HepG2 (cell line): Measurements from ENCODE around the gene RCBTB1. TPM values are rescaled to one million over a fixed set of nuclear protein-coding genes. Genes with fewer than 3 reads are reported as not detected.

Experiments
- ATAC-seq: fragments of 200-7000 bp; cut with Tn5 transposase; 3 replicates; pipeline ENCODE4 v1.9.1; 2020; ENCODE audit warnings: mild to moderate bottlenecking, moderate library complexity
- BruUV-seq: library from RNA; stranded (reverse); fragments of 400-500 nt; replicated peaks from 2 replicates; lab custom pipeline; 2021; lab: Mats Ljungman, UMichigan
- CTCF ChIA-PET: fragments of 300-600 bp; formaldehyde crosslinking; extraction: SDS; loops from one replicate; lab custom pipeline; 2021; ENCODE audit warnings: low total read pairs, inconsistent platforms, low intra/inter-chr PET ratio; lab: Yijun Ruan, JAX
- POLR2A ChIA-PET: fragments of 350-600 bp; sonication (Branson Sonifier 250); formaldehyde crosslinking; loops from one replicate; lab custom pipeline; 2020; ENCODE audit warnings: antibody characterized with exemption, inconsistent platforms; lab: Yijun Ruan, JAX
- DNase-seq: peaks from one replicate; pipeline ENCODE4 v3.0.0-alpha.2; 2015; ENCODE audit warnings: low spot score
- FAIRE-seq: peaks from 3 replicates; lab custom pipeline; 2011; peaks lifted over from hg19 to GRCh38; lab: Jason Lieb, UNC
- H2AFZ ChIP-seq: one replicate; pipeline ENCODE4 v1.6.1; 2011; ENCODE audit warnings: low read length, inconsistent platforms
- H3K27ac ChIP-seq: fragments of 300-600 bp; 3 replicates; pipeline ENCODE4 v1.8.0; 2011; ENCODE audit warnings: mixed run types, mild to moderate bottlenecking, mixed read lengths, low read length, inconsistent platforms; ENCODE audit not compliant: insufficient read depth; ENCODE audit errors: extremely low read length
- H3K27me3 ChIP-seq, 2 experiments: fragments of 200-600 bp in 1 of 2; 2 replicates in 1 of 2; 3 replicates in 1 of 2; pipeline versions ENCODE4 v1.6.0 to v1.8.0; 2011; ENCODE audit warnings: low read length in 2 of 2, mild to moderate bottlenecking in 2 of 2, moderate library complexity in 2 of 2, inconsistent platforms in 1 of 2; ENCODE audit not compliant: insufficient read depth in 2 of 2, control insufficient read depth in 1 of 2
- H3K36me3 ChIP-seq, 2 experiments: fragments of 200-600 bp in 1 of 2; replicated peaks in 1 of 2; 2 replicates in 1 of 2; 3 replicates in 1 of 2; pipeline versions ENCODE4 v1.5.1 to v1.8.0; 2011; ENCODE audit warnings: low read length in 2 of 2, inconsistent platforms in 1 of 2; ENCODE audit not compliant: insufficient read depth in 2 of 2, control insufficient read depth in 1 of 2
- H3K4me1 ChIP-seq: 2 replicates; pipeline ENCODE4 v1.5.1; 2012; ENCODE audit warnings: low read length, inconsistent platforms; ENCODE audit not compliant: insufficient read depth
- H3K4me2 ChIP-seq: 2 replicates; pipeline ENCODE4 v1.6.0; 2011; ENCODE audit warnings: low read depth, low read length, inconsistent platforms
- H3K4me3 ChIP-seq, 3 experiments: fragments of 200-600 bp in 1 of 3; sonication (generic), shearing (Covaris generic) in 1 of 3; replicated peaks in 1 of 3; 2 replicates each; pipeline ENCODE4 v1.5.1; 2011 to 2016; ENCODE audit warnings: low read length in 3 of 3, inconsistent platforms in 2 of 3, low read depth in 2 of 3, mild to moderate bottlenecking in 2 of 3, control low read depth in 1 of 3, mixed read lengths in 1 of 3; ENCODE audit not compliant: insufficient read depth in 1 of 3
- H3K79me2 ChIP-seq: one replicate; pipeline ENCODE4 v1.6.1; 2011; ENCODE audit warnings: low read length, inconsistent platforms; ENCODE audit not compliant: insufficient read depth
- H3K9ac ChIP-seq: 2 replicates; pipeline ENCODE4 v1.6.0; 2011; ENCODE audit warnings: mild to moderate bottlenecking, low read depth, low read length, inconsistent platforms; ENCODE audit not compliant: insufficient read depth
- H3K9me3 ChIP-seq: 2 replicates; pipeline ENCODE4 v1.5.1; 2012; ENCODE audit warnings: mild to moderate bottlenecking, low read length
- H4K20me1 ChIP-seq: 2 replicates; pipeline ENCODE4 v1.6.0; 2011; ENCODE audit warnings: inconsistent platforms, mild to moderate bottlenecking, low read length, moderate library complexity; ENCODE audit not compliant: insufficient read depth
- CEBPB ChIP-seq: IDR thresholded peaks from 2 replicates; pipeline ENCODE4 v1.6.1; 2011; ENCODE audit warnings: low read depth, low read length, improper control_type of control experiment, borderline replicate concordance
- FOXO1 ChIP-seq: sonication (generic); formaldehyde crosslinking; IDR thresholded peaks from 2 replicates; pipeline ENCODE4 v1.4.0; 2020; ENCODE audit warnings: missing genetic modification reagents
- GLI4 ChIP-seq: sonication (generic); formaldehyde crosslinking; IDR thresholded peaks from 2 replicates; pipeline ENCODE4 v1.5.1; 2020; ENCODE audit warnings: missing genetic modification reagents, mild to moderate bottlenecking, moderate library complexity, borderline replicate concordance
- HMG20A ChIP-seq: IDR thresholded peaks from 2 replicates; pipeline ENCODE4 v1.6.1; 2016; ENCODE audit warnings: borderline replicate concordance
- HOXA3 ChIP-seq: sonication (generic); formaldehyde crosslinking; IDR thresholded peaks from 2 replicates; pipeline ENCODE4 v1.5.0; 2020; ENCODE audit warnings: missing genetic modification reagents
- HOXA5 ChIP-seq: sonication (generic); formaldehyde crosslinking; IDR thresholded peaks from 2 replicates; pipeline ENCODE4 v1.4.0; 2020; ENCODE audit warnings: missing genetic modification reagents
- PTBP1 ChIP-seq: fragments of 200-400 bp; formaldehyde crosslinking; IDR thresholded peaks from 2 replicates; pipeline ENCODE4 v1.6.1; 2018; ENCODE audit warnings: low read length, low read depth; ENCODE audit not compliant: poor library complexity, severe bottlenecking
- SNAI1 ChIP-seq: sonication (generic); formaldehyde crosslinking; IDR thresholded peaks from 2 replicates; pipeline ENCODE4 v1.5.0; 2020; ENCODE audit warnings: mild to moderate bottlenecking, missing genetic modification reagents, borderline replicate concordance
- SRSF4 ChIP-seq: fragments of 200-400 bp; formaldehyde crosslinking; IDR thresholded peaks from one replicate; pipeline ENCODE4 v1.6.1; 2018; ENCODE audit warnings: mild to moderate bottlenecking, low read depth, low read length, moderate library complexity; ENCODE audit not compliant: poor library complexity, severe bottlenecking
- ZNF775 ChIP-seq: sonication (generic); formaldehyde crosslinking; IDR thresholded peaks from 2 replicates; pipeline ENCODE4 v1.4.0; 2020; ENCODE audit warnings: missing genetic modification reagents, mild to moderate bottlenecking, moderate library complexity, borderline replicate concordance
- WGBS: methylation state at CpG from one replicate; pipeline ENCODE4 v1.1.6; 2017; ENCODE audit warnings: low lambda C conversion rate; 5-methylcytosine and 5-hydroxymethylcytosine counted together
- in situ Hi-C: cut with HindIII; loops from 2 replicates; pipeline ENCODE4 v1.10.0; 2017; ENCODE audit warnings: low pct_unique_long_range_greater_than_20kb; ENCODE audit not compliant: extremely low pct_ligation_motif_present
- intact Hi-C: fragments of 100-400 bp; cut with micrococcal nuclease; formaldehyde crosslinking; loops from one replicate; pipeline ENCODE4 v1.10.0; 2022; ENCODE audit not compliant: unreplicated experiment
- polyA plus RNA-seq, 8 experiments: library from polyadenylated mRNA; depleted of rRNA in 3 of 8; stranded (reverse) in 7 of 8; unstranded in 1 of 8; fragments of >200 nt; fragmentation: Illumina TruSeq in 4 of 8; extraction: Trizol in 4 of 8; gene quantifications; 2 replicates each; pipeline versions ENCODE4 v1.2.1 to v1.2.3, GENCODE V29; 2011 to 2016; ENCODE audit warnings: low read depth in 4 of 8, missing spikeins in 1 of 8, mixed read lengths in 1 of 8; ENCODE audit not compliant: insufficient read depth in 1 of 8
- total RNA-seq, 5 experiments: library from RNA; depleted of rRNA; stranded (reverse); fragments of >200 nt; fragmentation: Illumina TruSeq; extraction: Trizol; gene quantifications; 2 replicates each; pipeline ENCODE4 v1.2.3, GENCODE V29; 2016; ENCODE audit warnings: low read depth in 1 of 5
- TF ChIP-seq, protein P1 (sequence below): sonication (generic); formaldehyde crosslinking; IDR thresholded peaks from 2 replicates; pipeline ENCODE4 v1.9.0; 2021; ENCODE audit warnings: missing genetic modification reagents, borderline replicate concordance
- TF ChIP-seq, protein P2 (sequence below): sonication (generic); formaldehyde crosslinking; IDR thresholded peaks from 2 replicates; pipeline ENCODE4 v1.4.0; 2020; ENCODE audit warnings: missing genetic modification reagents
- TF ChIP-seq, protein P3 (sequence below): sonication (generic); formaldehyde crosslinking; IDR thresholded peaks from 2 replicates; pipeline ENCODE4 v1.4.0; 2020; ENCODE audit warnings: missing genetic modification reagents, borderline replicate concordance

RCBTB1 gene
- total and polyA plus RNA-seq, 2 of the 13 experiments (the other 11 are each of a cell fraction or from before 2014, with no cell fraction given) = 13.4 to 21.6 TPM

DNA sequence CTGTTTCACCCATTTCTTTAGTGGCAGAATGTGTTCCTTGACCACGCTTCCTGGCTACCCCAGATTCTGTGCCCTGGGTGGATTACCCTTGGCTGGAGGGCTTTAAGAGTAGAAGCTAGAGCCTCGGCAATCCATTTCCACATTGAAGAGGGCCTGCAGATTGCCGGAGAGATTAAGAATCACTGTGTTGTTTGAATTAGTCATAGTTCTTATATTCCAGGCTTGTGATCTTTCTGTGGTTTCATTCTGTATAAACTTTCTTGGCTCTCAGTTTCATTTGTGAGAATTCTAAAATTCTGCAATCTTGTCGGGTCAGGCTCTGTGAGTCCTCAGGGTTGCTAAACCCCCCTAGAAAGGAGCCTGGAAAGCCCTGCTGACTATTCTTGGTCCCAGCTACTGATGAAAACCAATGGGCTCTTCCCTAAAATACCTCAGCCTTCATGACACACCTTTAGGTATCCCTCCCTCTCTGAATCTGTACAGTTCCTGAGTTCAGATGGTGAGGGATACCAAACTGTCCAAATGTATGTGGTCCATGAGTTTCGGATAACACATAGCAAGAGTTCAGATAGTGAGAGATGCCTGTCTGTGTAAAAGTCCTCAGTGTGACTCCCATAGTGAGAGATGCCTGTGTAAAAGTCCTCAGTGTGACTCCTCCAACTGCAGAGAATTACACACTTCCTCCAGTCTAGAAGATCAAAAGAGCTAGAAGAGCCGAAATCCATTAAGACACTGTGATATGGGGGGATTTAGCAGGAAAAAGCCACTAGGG, 85.3 kb downstream of the RCBTB1 start (continued):
- TF ChIP-seq, protein P1, sequence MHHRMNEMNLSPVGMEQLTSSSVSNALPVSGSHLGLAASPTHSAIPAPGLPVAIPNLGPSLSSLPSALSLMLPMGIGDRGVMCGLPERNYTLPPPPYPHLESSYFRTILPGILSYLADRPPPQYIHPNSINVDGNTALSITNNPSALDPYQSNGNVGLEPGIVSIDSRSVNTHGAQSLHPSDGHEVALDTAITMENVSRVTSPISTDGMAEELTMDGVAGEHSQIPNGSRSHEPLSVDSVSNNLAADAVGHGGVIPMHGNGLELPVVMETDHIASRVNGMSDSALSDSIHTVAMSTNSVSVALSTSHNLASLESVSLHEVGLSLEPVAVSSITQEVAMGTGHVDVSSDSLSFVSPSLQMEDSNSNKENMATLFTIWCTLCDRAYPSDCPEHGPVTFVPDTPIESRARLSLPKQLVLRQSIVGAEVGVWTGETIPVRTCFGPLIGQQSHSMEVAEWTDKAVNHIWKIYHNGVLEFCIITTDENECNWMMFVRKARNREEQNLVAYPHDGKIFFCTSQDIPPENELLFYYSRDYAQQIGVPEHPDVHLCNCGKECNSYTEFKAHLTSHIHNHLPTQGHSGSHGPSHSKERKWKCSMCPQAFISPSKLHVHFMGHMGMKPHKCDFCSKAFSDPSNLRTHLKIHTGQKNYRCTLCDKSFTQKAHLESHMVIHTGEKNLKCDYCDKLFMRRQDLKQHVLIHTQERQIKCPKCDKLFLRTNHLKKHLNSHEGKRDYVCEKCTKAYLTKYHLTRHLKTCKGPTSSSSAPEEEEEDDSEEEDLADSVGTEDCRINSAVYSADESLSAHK = no peak
- TF ChIP-seq CEBPB = no peak

DNA sequence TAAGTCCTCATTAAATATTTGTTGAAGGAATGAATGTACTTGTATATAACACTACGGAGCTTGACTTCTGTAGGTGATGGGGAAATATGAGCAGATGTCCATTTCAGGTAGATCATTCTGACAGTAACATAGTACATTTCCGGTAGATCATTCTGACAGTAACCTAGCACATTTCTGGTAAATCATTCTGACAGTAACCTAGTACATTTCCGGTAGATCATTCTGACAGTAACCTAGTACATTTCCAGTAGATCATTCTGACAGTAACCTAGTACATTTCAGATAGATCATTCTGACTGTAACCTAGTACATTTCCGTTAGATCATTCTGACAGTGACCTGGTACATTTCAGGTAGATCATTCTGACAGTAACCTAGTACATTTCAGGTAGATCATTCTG, 87.2 kb downstream of the RCBTB1 start:
- ChIA-PET POLR2A (no interaction called here), CTCF (no interaction called here)
- intact Hi-C loops = loop anchor here (5.0 kb wide), 1 partner anchor 46 kb away; no protein-coding TSS in a partner anchor
- Histone ChIP-seq H3K27ac (no peak overlapping the region), H3K36me3 (no peaks in the 10 kb centered on the region), H3K4me1 (peaks cover 21% of the 10 kb centered on the region), H3K4me3 (no peak overlapping the region), H3K4me2 (no peak overlapping the region), H4K20me1 (no peaks in the 10 kb centered on the region), H2AFZ (no peak overlapping the region), H3K27me3 (no peaks in the 10 kb centered on the region), H3K79me2 (no peaks in the 10 kb centered on the region), H3K9ac (no peak overlapping the region), H3K9me3 (no peaks in the 10 kb centered on the region)
- no TSS peak for BruUV-seq
- no peak for DNase-seq
- in situ Hi-C loops = no loop called here
- ATAC-seq = no peak
- WGBS = 96% methylated on average over 4 of the region's 4 CpGs
- no peak for FAIRE-seq
- TF ChIP-seq ZNF775 (CRISPR knock-in tag) (no peak), HMG20A (no peak), HOXA3 (no peak), PTBP1 (no peak), GLI4 (no peak), HOXA5 (CRISPR knock-in tag) (no peak), FOXO1 (CRISPR knock-in tag) (no peak), SNAI1 (CRISPR knock-in tag) (no peak), SRSF4 (no peak)
- TF ChIP-seq, protein P2, sequence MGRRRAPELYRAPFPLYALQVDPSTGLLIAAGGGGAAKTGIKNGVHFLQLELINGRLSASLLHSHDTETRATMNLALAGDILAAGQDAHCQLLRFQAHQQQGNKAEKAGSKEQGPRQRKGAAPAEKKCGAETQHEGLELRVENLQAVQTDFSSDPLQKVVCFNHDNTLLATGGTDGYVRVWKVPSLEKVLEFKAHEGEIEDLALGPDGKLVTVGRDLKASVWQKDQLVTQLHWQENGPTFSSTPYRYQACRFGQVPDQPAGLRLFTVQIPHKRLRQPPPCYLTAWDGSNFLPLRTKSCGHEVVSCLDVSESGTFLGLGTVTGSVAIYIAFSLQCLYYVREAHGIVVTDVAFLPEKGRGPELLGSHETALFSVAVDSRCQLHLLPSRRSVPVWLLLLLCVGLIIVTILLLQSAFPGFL (CRISPR knock-in tag) = no peak
- TF ChIP-seq, protein P3, sequence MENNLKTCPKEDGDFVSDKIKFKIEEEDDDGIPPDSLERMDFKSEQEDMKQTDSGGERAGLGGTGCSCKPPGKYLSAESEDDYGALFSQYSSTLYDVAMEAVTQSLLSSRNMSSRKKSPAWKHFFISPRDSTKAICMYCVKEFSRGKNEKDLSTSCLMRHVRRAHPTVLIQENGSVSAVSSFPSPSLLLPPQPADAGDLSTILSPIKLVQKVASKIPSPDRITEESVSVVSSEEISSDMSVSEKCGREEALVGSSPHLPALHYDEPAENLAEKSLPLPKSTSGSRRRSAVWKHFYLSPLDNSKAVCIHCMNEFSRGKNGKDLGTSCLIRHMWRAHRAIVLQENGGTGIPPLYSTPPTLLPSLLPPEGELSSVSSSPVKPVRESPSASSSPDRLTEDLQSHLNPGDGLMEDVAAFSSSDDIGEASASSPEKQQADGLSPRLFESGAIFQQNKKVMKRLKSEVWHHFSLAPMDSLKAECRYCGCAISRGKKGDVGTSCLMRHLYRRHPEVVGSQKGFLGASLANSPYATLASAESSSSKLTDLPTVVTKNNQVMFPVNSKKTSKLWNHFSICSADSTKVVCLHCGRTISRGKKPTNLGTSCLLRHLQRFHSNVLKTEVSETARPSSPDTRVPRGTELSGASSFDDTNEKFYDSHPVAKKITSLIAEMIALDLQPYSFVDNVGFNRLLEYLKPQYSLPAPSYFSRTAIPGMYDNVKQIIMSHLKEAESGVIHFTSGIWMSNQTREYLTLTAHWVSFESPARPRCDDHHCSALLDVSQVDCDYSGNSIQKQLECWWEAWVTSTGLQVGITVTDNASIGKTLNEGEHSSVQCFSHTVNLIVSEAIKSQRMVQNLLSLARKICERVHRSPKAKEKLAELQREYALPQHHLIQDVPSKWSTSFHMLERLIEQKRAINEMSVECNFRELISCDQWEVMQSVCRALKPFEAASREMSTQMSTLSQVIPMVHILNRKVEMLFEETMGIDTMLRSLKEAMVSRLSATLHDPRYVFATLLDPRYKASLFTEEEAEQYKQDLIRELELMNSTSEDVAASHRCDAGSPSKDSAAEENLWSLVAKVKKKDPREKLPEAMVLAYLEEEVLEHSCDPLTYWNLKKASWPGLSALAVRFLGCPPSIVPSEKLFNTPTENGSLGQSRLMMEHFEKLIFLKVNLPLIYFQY = no peak
